GM23338 (cell line): Measurements from ENCODE around the gene FARP1. TPM values are rescaled to one million over a fixed set of nuclear protein-coding genes. Genes with fewer than 3 reads are reported as not detected.

Source experiments
- ATAC-seq: fragments of 200-7000 bp; cut with Tn5 transposase; 3 replicates; pipeline ENCODE4 v1.9.1; 2020
- DNase-seq: peaks from one replicate; pipeline ENCODE4 v3.0.0-alpha.2; 2015; ENCODE audit warnings: low spot score
- H2AFZ ChIP-seq: fragments of 200-600 bp; sonication (generic); 2 replicates; pipeline ENCODE4 v1.8.0; 2016; ENCODE audit warnings: antibody characterized with exemption, mild to moderate bottlenecking, moderate library complexity
- H3F3A ChIP-seq: fragments of 200-600 bp; sonication (generic); replicated peaks from 2 replicates; pipeline ENCODE4 v1.8.0; 2017; ENCODE audit warnings: antibody characterized with exemption, mixed run types, low read depth
- H3K27ac ChIP-seq: fragments of 200-600 bp; sonication (generic); 2 replicates; pipeline ENCODE4 v1.6.1; 2016; ENCODE audit warnings: low read depth
- H3K27me3 ChIP-seq: fragments of 200-600 bp; sonication (generic); 2 replicates; pipeline ENCODE4 v1.8.0; 2016; ENCODE audit warnings: mild to moderate bottlenecking, mixed run types, moderate library complexity; ENCODE audit not compliant: insufficient read depth
- H3K36me3 ChIP-seq: fragments of 200-600 bp; sonication (generic); 2 replicates; pipeline ENCODE4 v1.8.0; 2016; ENCODE audit warnings: mild to moderate bottlenecking; ENCODE audit not compliant: insufficient read depth
- H3K4me1 ChIP-seq: fragments of 200-600 bp; sonication (generic); 2 replicates; pipeline ENCODE4 v1.8.0; 2016; ENCODE audit warnings: mild to moderate bottlenecking, moderate library complexity; ENCODE audit not compliant: insufficient read depth
- H3K4me2 ChIP-seq: fragments of 200-600 bp; sonication (generic); 2 replicates; pipeline ENCODE4 v1.7.1; 2017; ENCODE audit warnings: mixed run types
- H3K4me3 ChIP-seq: fragments of 200-600 bp; sonication (generic); 2 replicates; pipeline ENCODE4 v1.6.1; 2016; ENCODE audit warnings: mixed run types
- H3K79me2 ChIP-seq: fragments of 200-600 bp; sonication (generic); replicated peaks from 2 replicates; pipeline ENCODE4 v1.8.0; 2017; ENCODE audit warnings: mild to moderate bottlenecking; ENCODE audit not compliant: insufficient read depth
- H3K9me2 ChIP-seq: fragments of 200-600 bp; sonication (generic); 2 replicates; pipeline ENCODE4 v1.8.0; 2017; ENCODE audit not compliant: insufficient read depth
- H4K20me1 ChIP-seq: fragments of 200-600 bp; sonication (generic); replicated peaks from 2 replicates; pipeline ENCODE4 v1.8.0; 2017; ENCODE audit warnings: mild to moderate bottlenecking; ENCODE audit not compliant: insufficient read depth
- H3K27ac Mint-ChIP-seq: 2 replicates; pipeline ENCODE4 v1.8.0; 2020; ENCODE audit warnings: inconsistent platforms, mild to moderate bottlenecking, moderate library complexity, mixed read lengths
- H3K27me3 Mint-ChIP-seq: 3 replicates; pipeline ENCODE4 v1.8.0; 2022; ENCODE audit warnings: low read depth, mild to moderate bottlenecking, moderate library complexity, mixed read lengths, inconsistent platforms; ENCODE audit not compliant: insufficient read depth, poor library complexity
- H3K36me3 Mint-ChIP-seq: 3 replicates; pipeline ENCODE4 v1.8.0; 2021; ENCODE audit warnings: low read depth, mild to moderate bottlenecking, inconsistent platforms, moderate library complexity, mixed read lengths
- H3K4me1 Mint-ChIP-seq: 3 replicates; pipeline ENCODE4 v1.8.0; 2020; ENCODE audit warnings: mild to moderate bottlenecking, inconsistent platforms, mixed read lengths
- H3K4me3 Mint-ChIP-seq: 3 replicates; pipeline ENCODE4 v1.8.0; 2021; ENCODE audit warnings: moderate library complexity, mild to moderate bottlenecking, inconsistent platforms, mixed read lengths
- H3K9me3 Mint-ChIP-seq: 3 replicates; pipeline ENCODE4 v1.8.0; 2020; ENCODE audit warnings: moderate library complexity, mild to moderate bottlenecking, inconsistent platforms, mixed read lengths
- EZH2 ChIP-seq: fragments of 200-600 bp; sonication (generic); IDR thresholded peaks from one replicate; pipeline ENCODE4 v1.8.0; 2017; ENCODE audit warnings: antibody characterized with exemption, mild to moderate bottlenecking, low read depth; ENCODE audit not compliant: unreplicated experiment
- EZH2phosphoT487 ChIP-seq: fragments of 200-600 bp; sonication (generic); IDR thresholded peaks from one replicate; pipeline ENCODE4 v1.8.1; 2018; ENCODE audit warnings: antibody characterized with exemption; ENCODE audit not compliant: unreplicated experiment
- JUNB ChIP-seq: IDR thresholded peaks from one replicate; pipeline ENCODE4 v1.6.1; 2016; ENCODE audit warnings: antibody characterized with exemption; ENCODE audit not compliant: unreplicated experiment
- NANOG ChIP-seq: IDR thresholded peaks from 2 replicates; pipeline ENCODE4 v1.6.1; 2016; ENCODE audit warnings: antibody characterized with exemption, borderline replicate concordance
- POLR2AphosphoS5 ChIP-seq: IDR thresholded peaks from 2 replicates; pipeline ENCODE4 v1.6.1; 2016; ENCODE audit warnings: antibody characterized with exemption, low read depth
- REST ChIP-seq: IDR thresholded peaks from one replicate; pipeline ENCODE4 v1.6.1; 2018; ENCODE audit warnings: antibody characterized with exemption; ENCODE audit not compliant: unreplicated experiment
- STAT1 ChIP-seq: IDR thresholded peaks from one replicate; pipeline ENCODE4 v1.6.1; 2016; ENCODE audit warnings: antibody characterized with exemption; ENCODE audit not compliant: unreplicated experiment
- ZNF331 ChIP-seq: fragments of 250-450 bp; sonication (Bioruptor Pico); IDR thresholded peaks from 2 replicates; pipeline ENCODE4 v1.5.0; 2020; ENCODE audit warnings: low read depth, mild to moderate bottlenecking, moderate library complexity
- ZNF462 ChIP-seq: fragments of 250-450 bp; sonication (Bioruptor Pico); IDR thresholded peaks from 2 replicates; pipeline ENCODE4 v1.5.0; 2020; ENCODE audit warnings: mild to moderate bottlenecking, moderate library complexity
- polyA plus RNA-seq: library from polyadenylated mRNA; unstranded; fragments of >200 nt; fragmentation: Nextera tagmentation; extraction: Ambion mirVana; gene quantifications from 2 replicates; pipeline ENCODE4 v1.2.1, GENCODE V29; 2016
- total RNA-seq: library from RNA; depleted of rRNA; stranded (reverse); fragments of >200 nt; shearing (Covaris generic); gene quantifications from 2 replicates; pipeline ENCODE4 v1.2.3, GENCODE V29; 2014
- TF ChIP-seq, protein P1 (sequence below): IDR thresholded peaks from 2 replicates; pipeline ENCODE4 v1.6.1; 2016; ENCODE audit warnings: antibody characterized with exemption

Gene FARP1
- total and polyA plus RNA-seq, 2 experiments from 2014 or later, result 53.6 to 82.5 TPM

DNA sequence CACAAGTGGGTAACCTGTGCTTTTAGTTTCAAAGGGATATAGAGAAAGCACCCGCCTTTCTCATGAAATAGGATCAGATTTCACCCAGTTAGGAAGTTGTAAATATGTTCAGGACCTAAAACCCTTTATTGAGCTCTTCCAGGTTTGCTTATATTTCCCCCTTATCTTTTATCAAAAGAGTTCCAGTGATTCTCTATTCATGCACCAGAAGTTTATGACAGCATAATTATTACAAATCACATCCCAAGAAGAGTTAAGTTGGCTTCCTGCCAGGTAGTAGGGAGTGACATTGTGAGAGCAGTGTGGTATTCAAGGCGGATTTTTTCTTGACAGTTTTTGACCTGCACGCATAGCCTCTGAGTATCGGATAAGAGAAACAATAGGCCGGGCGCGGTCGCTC is 243.7 kb downstream of the FARP1 start (continued):
- TF ChIP-seq, protein P1, sequence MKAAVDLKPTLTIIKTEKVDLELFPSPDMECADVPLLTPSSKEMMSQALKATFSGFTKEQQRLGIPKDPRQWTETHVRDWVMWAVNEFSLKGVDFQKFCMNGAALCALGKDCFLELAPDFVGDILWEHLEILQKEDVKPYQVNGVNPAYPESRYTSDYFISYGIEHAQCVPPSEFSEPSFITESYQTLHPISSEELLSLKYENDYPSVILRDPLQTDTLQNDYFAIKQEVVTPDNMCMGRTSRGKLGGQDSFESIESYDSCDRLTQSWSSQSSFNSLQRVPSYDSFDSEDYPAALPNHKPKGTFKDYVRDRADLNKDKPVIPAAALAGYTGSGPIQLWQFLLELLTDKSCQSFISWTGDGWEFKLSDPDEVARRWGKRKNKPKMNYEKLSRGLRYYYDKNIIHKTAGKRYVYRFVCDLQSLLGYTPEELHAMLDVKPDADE, result no peak
- TF ChIP-seq REST, result no peak
- no peak for TF ChIP-seq JUNB
- TF ChIP-seq EZH2phosphoT487, result no peak
- no peak for TF ChIP-seq EZH2

GRCh38 chr13:98389319-98389718 is 246.4 kb downstream of the FARP1 start:
- no peak overlapping the region for H3K4me2 ChIP-seq
- no peaks in the 10 kb centered on the region for H3K27me3 ChIP-seq
- H3K27ac Mint-ChIP-seq, result no peak overlapping the region
- H3K4me3 ChIP-seq, result no peak overlapping the region
- H3K79me2 ChIP-seq, result no peaks in the 10 kb centered on the region
- H2AFZ ChIP-seq, result no peak overlapping the region
- no peak overlapping the region for H3K27ac ChIP-seq
- no peaks in the 10 kb centered on the region for H3K9me2 ChIP-seq
- no peaks in the 10 kb centered on the region for H4K20me1 ChIP-seq
- no peaks in the 10 kb centered on the region for H3K27me3 Mint-ChIP-seq
- H3K9me3 Mint-ChIP-seq, result no peaks in the 10 kb centered on the region
- no peaks in the 10 kb centered on the region for H3F3A ChIP-seq
- DNase-seq (no peak), ATAC-seq (no peak)
- peaks cover 32% of the 10 kb centered on the region for H3K36me3 Mint-ChIP-seq
- no peaks in the 10 kb centered on the region for H3K36me3 ChIP-seq
- H3K4me1 ChIP-seq, result no peaks in the 10 kb centered on the region
- H3K4me1 Mint-ChIP-seq, result no peaks in the 10 kb centered on the region
- no peak overlapping the region for H3K4me3 Mint-ChIP-seq
- TF ChIP-seq STAT1 (no peak), REST (no peak), ZNF462 (CRISPR knock-in tag) (no peak), EZH2phosphoT487 (no peak), ZNF331 (CRISPR knock-in tag) (no peak), NANOG (no peak), POLR2AphosphoS5 (no peak)
- TF ChIP-seq, protein P1, result no peak
